ENCODE results near the gene PRKCE. TPM values are rescaled to one million over a fixed set of nuclear protein-coding genes. Genes with fewer than 3 reads are reported as not detected.
"Not testable (repeated sequence)": the region's sequence is repeated elsewhere in the genome, so short reads cannot be mapped to it uniquely, and the experiment has no call there.

The PRKCE gene
- total RNA-seq, 1 donor from 2014 or later: 30.5 TPM

GRCh38 chr2:45687964-45688363 lies 36.5 kb downstream of the PRKCE start:
- no peak for DNase-seq (ENCODE audit: low spot score)
- intact Hi-C loops (cut with DNase I): no loop called here
- no peak for ATAC-seq

- ATAC-seq: no peak
- no peak for DNase-seq (ENCODE audit: low spot score)
- intact Hi-C loops (cut with DNase I): no loop called here
Measured at GRCh38 chr2:45688479-45689298, 37.2 kb downstream of the PRKCE start.

GRCh38 chr2:45690231-45690630 lies 38.8 kb downstream of the PRKCE start:
- no peak for DNase-seq (ENCODE audit: low spot score)
- ATAC-seq: no peak
- intact Hi-C loops (cut with DNase I): no loop called here

GRCh38 chr2:45691171-45691999 lies 39.9 kb downstream of the PRKCE start:
- ATAC-seq: no peak
- intact Hi-C loops (cut with DNase I): no loop called here
- DNase-seq (ENCODE audit: low spot score): no peak

- intact Hi-C loops (cut with DNase I): no loop called here
- ATAC-seq (no peak), DNase-seq (ENCODE audit: low spot score) (no peak)
Measured at GRCh38 chr2:45692566-45692965, 41.1 kb downstream of the PRKCE start.

GRCh38 chr2:45695480-45696007 lies 44.1 kb downstream of the PRKCE start:
- DNase-seq (ENCODE audit: low spot score); ATAC-seq; intact Hi-C loops (cut with DNase I): not testable (repeated sequence)

GRCh38 chr2:45696708-45697107 lies 45.2 kb downstream of the PRKCE start:
- DNase-seq (ENCODE audit: low spot score) (no peak), ATAC-seq (no peak)
- intact Hi-C loops (cut with DNase I): no loop called here

GRCh38 chr2:45697190-45697589 lies 45.7 kb downstream of the PRKCE start:
- DNase-seq (ENCODE audit: low spot score) (no peak), ATAC-seq (no peak)
- intact Hi-C loops (cut with DNase I): no loop called here

GRCh38 chr2:45698554-45698953 lies 47.1 kb downstream of the PRKCE start:
- no peak for ATAC-seq
- no peak for DNase-seq (ENCODE audit: low spot score)
- intact Hi-C loops (cut with DNase I): no loop called here

GRCh38 chr2:45699032-45699658 lies 47.7 kb downstream of the PRKCE start:
- DNase-seq (ENCODE audit: low spot score) (no peak), ATAC-seq (no peak)
- intact Hi-C loops (cut with DNase I): no loop called here

GRCh38 chr2:45700407-45701013 lies 49.0 kb downstream of the PRKCE start:
- DNase-seq (ENCODE audit: low spot score) (no peak), ATAC-seq (no peak)
- intact Hi-C loops (cut with DNase I): no loop called here

GRCh38 chr2:45705233-45705632 lies 53.8 kb downstream of the PRKCE start:
- intact Hi-C loops (cut with DNase I): no loop called here
- no peak for DNase-seq (ENCODE audit: low spot score)
- ATAC-seq: no peak

GRCh38 chr2:45706033-45706432 lies 54.6 kb downstream of the PRKCE start:
- intact Hi-C loops (cut with DNase I): no loop called here

GRCh38 chr2:45707006-45707405 lies 55.5 kb downstream of the PRKCE start:
- no peak for DNase-seq (ENCODE audit: low spot score)
- intact Hi-C loops (cut with DNase I): no loop called here
- peak; percentile 53 for ATAC-seq

More at GRCh38 chr2:45706033-45706432, 54.6 kb downstream of the PRKCE start:
- DNase-seq (ENCODE audit: low spot score): no peak
- ATAC-seq: peak; percentile 86

- ATAC-seq (no peak), DNase-seq (ENCODE audit: low spot score) (no peak)
- intact Hi-C loops (cut with DNase I): no loop called here
Measured at GRCh38 chr2:45707661-45708060, 56.2 kb downstream of the PRKCE start.

GRCh38 chr2:45708501-45708900 lies 57.0 kb downstream of the PRKCE start:
- DNase-seq (ENCODE audit: low spot score): no peak
- ATAC-seq: no peak
- intact Hi-C loops (cut with DNase I): no loop called here

GRCh38 chr2:45709137-45709536 lies 57.7 kb downstream of the PRKCE start:
- DNase-seq (ENCODE audit: low spot score) (no peak), ATAC-seq (no peak)
- intact Hi-C loops (cut with DNase I): no loop called here

- DNase-seq (ENCODE audit: low spot score): no peak
- intact Hi-C loops (cut with DNase I): no loop called here
- no peak for ATAC-seq
Measured at GRCh38 chr2:45710468-45710867, 59.0 kb downstream of the PRKCE start.

- no peak for ATAC-seq
- DNase-seq (ENCODE audit: low spot score): no peak
- intact Hi-C loops (cut with DNase I): no loop called here
Measured at GRCh38 chr2:45711224-45711623, 59.7 kb downstream of the PRKCE start.

All from sciatic nerve (tissue), 2 donors.